Effector memory CD8-positive, alpha-beta T cell (primary cell): ENCODE data around the gene SEC24D.

ENCODE experiments used
- ATAC-seq: fragments of 150-1000 bp; cut with Tn5 transposase; replicated peaks from 2 replicates; pipeline ENCODE4 v1.10.0; 2021; ENCODE audit warnings: mild to moderate bottlenecking, moderate library complexity
- DNase-seq, 3 experiments: peaks; one replicate each; pipeline ENCODE4 v3.0.0; 2021
- H3K27ac Mint-ChIP-seq, 2 donors: one replicate each; pipeline ENCODE4 v1.8.0; 2022; ENCODE audit warnings: mild to moderate bottlenecking in 2 of 2, mixed read lengths in 2 of 2, moderate library complexity in 2 of 2
- H3K27me3 Mint-ChIP-seq, 2 donors: one replicate each; pipeline ENCODE4 v1.8.0; 2022; ENCODE audit warnings: mixed read lengths in 2 of 2
- H3K36me3 Mint-ChIP-seq: one replicate; pipeline ENCODE4 v1.8.0; 2022; ENCODE audit warnings: mild to moderate bottlenecking, moderate library complexity, mixed read lengths; ENCODE audit not compliant: insufficient read depth
- H3K4me1 Mint-ChIP-seq, 2 donors: one replicate each; pipeline ENCODE4 v1.8.0; 2022; ENCODE audit warnings: low read depth in 2 of 2, mixed read lengths in 2 of 2
- H3K4me3 Mint-ChIP-seq, 2 donors: one replicate each; pipeline ENCODE4 v1.8.0; 2022; ENCODE audit warnings: mild to moderate bottlenecking in 2 of 2, mixed read lengths in 2 of 2, moderate library complexity in 2 of 2
- H3K9me3 Mint-ChIP-seq, 2 donors: one replicate each; pipeline ENCODE4 v1.8.0; 2022; ENCODE audit warnings: mixed read lengths in 2 of 2

SEC24D gene

DNA sequence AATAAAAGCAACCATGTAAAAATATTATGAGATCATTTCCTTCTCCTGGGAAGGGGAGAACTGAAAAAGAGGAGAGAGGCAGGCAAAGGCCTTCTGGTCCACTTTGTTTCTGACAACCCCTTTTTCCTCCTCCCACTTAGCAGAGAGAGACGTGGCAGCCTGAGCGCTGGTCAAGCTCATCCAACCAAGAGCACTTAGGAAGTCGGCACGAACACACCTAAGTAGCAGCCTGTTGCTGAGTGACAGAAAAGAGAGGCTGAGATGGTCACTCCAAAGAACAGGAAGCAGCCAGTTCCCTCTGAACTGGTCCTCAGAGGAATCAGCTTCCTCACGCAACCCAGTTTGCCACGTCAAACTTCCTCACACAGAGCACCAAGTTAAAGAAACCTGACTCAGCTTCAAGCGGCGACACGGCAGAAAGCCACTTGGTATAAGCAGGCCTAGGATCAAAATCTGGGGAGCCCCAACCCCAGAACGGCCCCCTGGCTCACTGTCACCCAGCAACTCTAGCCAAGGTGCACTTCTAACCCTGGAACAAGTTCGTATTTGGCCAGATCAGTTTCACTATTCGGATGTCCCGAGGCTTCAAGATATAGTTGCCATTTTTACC, 861 bp downstream of the SEC24D start:
- ATAC-seq (peak; percentile 32), DNase-seq (peak; percentile 11 to 22 (median 17))
- Mint-ChIP-seq H3K4me1 (peaks cover 19 to 26% of the 10 kb centered on the region in 2 donors), H3K27ac (peak overlapping the region; percentile 95 to 97), H3K4me3 (peak overlapping the region; percentile 91 to 100), H3K36me3 (peaks cover 30% of the 10 kb centered on the region), H3K27me3 (no peaks in the 10 kb centered on the region), H3K9me3 (no peaks in the 10 kb centered on the region)

DNA sequence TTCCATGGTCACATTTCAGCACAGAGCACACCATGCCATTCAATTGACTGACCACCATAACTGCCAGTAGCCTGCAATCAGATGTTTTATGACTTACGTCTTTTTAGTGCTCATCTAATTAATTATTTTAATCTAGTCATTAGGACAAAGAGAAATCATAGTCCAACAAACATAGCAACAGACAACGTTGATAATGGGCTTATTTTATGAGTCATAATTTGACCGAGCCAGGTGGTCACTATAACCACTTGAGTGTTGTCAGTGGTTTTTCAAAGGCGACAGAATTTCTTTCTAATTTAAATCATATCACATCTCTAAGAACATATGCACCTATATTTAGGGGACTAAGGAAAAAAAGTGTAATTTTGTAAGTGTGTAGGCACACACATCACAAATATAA, 1.9 kb downstream of the SEC24D start:
- no peak for DNase-seq
- peaks cover 30% of the 10 kb centered on the region for H3K36me3 Mint-ChIP-seq
- peaks cover 22 to 32% of the 10 kb centered on the region in 2 donors for H3K4me1 Mint-ChIP-seq

GRCh38 chr4:118833192-118833820, 2.6 kb downstream of the SEC24D start:
- Mint-ChIP-seq H3K36me3 (peaks cover 27% of the 10 kb centered on the region), H3K4me3 (peak overlapping the region in 1 of 2 donors; percentile 15), H3K27ac (no peak overlapping the region), H3K4me1 (peaks cover 27 to 39% of the 10 kb centered on the region in 2 donors), H3K9me3 (no peaks in the 10 kb centered on the region), H3K27me3 (no peaks in the 10 kb centered on the region)
- no peak for ATAC-seq
- no peak for DNase-seq

More for the DNA sequence above, 1.9 kb downstream of the SEC24D start:
- Mint-ChIP-seq H3K9me3 (no peaks in the 10 kb centered on the region), H3K27ac (no peak overlapping the region), H3K4me3 (peak overlapping the region in 1 of 2 donors; percentile 15), H3K27me3 (no peaks in the 10 kb centered on the region)
- no peak for ATAC-seq

DNA sequence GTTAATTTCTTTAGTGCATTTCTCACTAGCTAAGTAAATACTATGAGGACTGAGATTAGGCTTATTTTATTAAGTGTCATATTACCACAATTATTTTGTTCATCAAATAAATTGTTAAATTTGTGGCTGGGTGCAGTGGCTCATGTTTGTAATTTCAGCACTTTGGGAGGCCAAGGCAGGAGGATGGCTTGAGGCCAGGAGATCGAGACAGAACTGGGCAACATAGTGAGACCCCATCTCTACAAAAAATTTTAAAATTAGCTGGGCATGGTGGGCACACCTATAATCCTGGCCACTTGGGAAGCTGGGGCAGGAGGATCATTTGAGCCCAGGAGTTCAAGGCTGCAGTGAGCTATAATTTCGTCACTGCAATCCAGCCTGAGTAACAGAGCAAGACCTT, 6.8 kb downstream of the SEC24D start:
- Mint-ChIP-seq H3K36me3 (peaks cover 18% of the 10 kb centered on the region), H3K27me3 (no peaks in the 10 kb centered on the region)

GRCh38 chr4:118826723-118827444, 9.0 kb downstream of the SEC24D start:
- peaks cover 32 to 50% of the 10 kb centered on the region in 2 donors for H3K4me1 Mint-ChIP-seq
- no peak for DNase-seq
- peak overlapping the region; percentile 9 to 50 for H3K27ac Mint-ChIP-seq

More for the DNA sequence above, 6.8 kb downstream of the SEC24D start:
- DNase-seq (no peak), ATAC-seq (no peak)
- H3K9me3 Mint-ChIP-seq, result no peaks in the 10 kb centered on the region
- H3K27ac Mint-ChIP-seq, result no peak overlapping the region
- H3K4me1 Mint-ChIP-seq, result peaks cover 37 to 51% of the 10 kb centered on the region in 2 donors
- H3K4me3 Mint-ChIP-seq, result no peak overlapping the region

DNA sequence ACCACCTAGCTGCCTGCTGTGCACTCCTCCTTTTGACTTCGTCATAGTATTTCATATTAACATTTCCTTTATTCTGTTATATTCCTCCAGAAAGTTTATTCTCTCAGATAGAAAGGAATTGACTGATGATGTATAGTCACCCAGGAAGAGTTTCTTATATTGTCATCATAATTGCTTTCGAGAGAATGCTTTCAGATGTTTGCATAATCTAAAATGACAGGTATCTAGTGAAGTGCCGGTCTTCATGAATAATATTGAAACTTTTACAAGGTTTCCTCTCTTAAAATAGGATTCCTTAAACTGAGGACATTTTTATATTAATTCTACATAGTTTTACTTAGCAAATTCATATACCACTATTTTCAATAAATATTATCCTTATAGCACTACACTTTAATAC, 10.1 kb downstream of the SEC24D start:
- H3K4me3 Mint-ChIP-seq, result no peak overlapping the region
- H3K4me1 Mint-ChIP-seq, result peaks cover 31 to 48% of the 10 kb centered on the region in 2 donors
- ATAC-seq (no peak), DNase-seq (no peak)
- H3K9me3 Mint-ChIP-seq, result no peaks in the 10 kb centered on the region
- peak overlapping the region in 1 of 2 donors; percentile 50 for H3K27ac Mint-ChIP-seq
- peaks cover 21% of the 10 kb centered on the region for H3K36me3 Mint-ChIP-seq
- H3K27me3 Mint-ChIP-seq, result no peaks in the 10 kb centered on the region

More at GRCh38 chr4:118826723-118827444, 9.0 kb downstream of the SEC24D start:
- ATAC-seq, result no peak
- Mint-ChIP-seq H3K9me3 (no peaks in the 10 kb centered on the region), H3K36me3 (peaks cover 31% of the 10 kb centered on the region), H3K27me3 (no peaks in the 10 kb centered on the region), H3K4me3 (peak overlapping the region in 1 of 2 donors; percentile 5)

DNA sequence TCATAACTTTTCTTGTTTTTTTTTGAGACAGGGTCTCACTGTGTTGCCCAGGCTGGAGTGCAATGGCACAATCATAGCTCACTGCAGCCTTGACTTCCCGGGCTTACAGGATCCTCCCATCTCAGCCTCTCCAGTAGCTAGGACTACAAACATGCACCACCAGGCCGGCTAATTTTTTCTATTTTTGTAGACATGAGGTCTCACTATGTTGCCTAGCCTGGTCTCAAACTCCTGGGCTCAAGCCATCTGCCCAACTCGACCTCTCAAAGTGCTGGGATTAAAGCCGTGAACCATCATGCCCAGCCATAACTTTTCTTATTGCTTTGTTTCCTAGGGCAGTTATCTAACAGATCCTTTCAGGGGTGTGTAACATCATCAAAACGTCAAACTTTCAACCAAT, 11.8 kb downstream of the SEC24D start:
- Mint-ChIP-seq H3K4me1 (peaks cover 26 to 40% of the 10 kb centered on the region in 2 donors), H3K27ac (peak overlapping the region in 1 of 2 donors; percentile 50), H3K9me3 (no peaks in the 10 kb centered on the region), H3K36me3 (peaks cover 28% of the 10 kb centered on the region), H3K4me3 (no peak overlapping the region), H3K27me3 (no peaks in the 10 kb centered on the region)
- ATAC-seq (no peak), DNase-seq (no peak)

- H3K4me3 Mint-ChIP-seq, result no peak overlapping the region
Measured at GRCh38 chr4:118823471-118823870, 12.5 kb downstream of the SEC24D start.

GRCh38 chr4:118821590-118822293, 14.2 kb downstream of the SEC24D start:
- Mint-ChIP-seq H3K27me3 (no peaks in the 10 kb centered on the region), H3K27ac (no peak overlapping the region), H3K4me3 (no peak overlapping the region), H3K4me1 (peaks cover 16 to 27% of the 10 kb centered on the region in 2 donors), H3K36me3 (peaks cover 37% of the 10 kb centered on the region), H3K9me3 (no peaks in the 10 kb centered on the region)
- DNase-seq, result no peak
- ATAC-seq, result no peak

More at GRCh38 chr4:118823471-118823870, 12.5 kb downstream of the SEC24D start:
- DNase-seq (no peak), ATAC-seq (no peak)
- Mint-ChIP-seq H3K36me3 (peaks cover 32% of the 10 kb centered on the region), H3K27ac (no peak overlapping the region), H3K27me3 (no peaks in the 10 kb centered on the region), H3K9me3 (no peaks in the 10 kb centered on the region), H3K4me1 (peaks cover 20 to 34% of the 10 kb centered on the region in 2 donors)

GRCh38 chr4:118817178-118817930, 18.6 kb downstream of the SEC24D start:
- Mint-ChIP-seq H3K9me3 (no peaks in the 10 kb centered on the region), H3K36me3 (peaks cover 54% of the 10 kb centered on the region), H3K27ac (peak overlapping the region; percentile 26 to 57), H3K4me1 (peaks cover 0 to 3% of the 10 kb centered on the region in 2 donors), H3K4me3 (no peak overlapping the region), H3K27me3 (no peaks in the 10 kb centered on the region)
- DNase-seq (no peak), ATAC-seq (no peak)

GRCh38 chr4:118816538-118817177, 19.3 kb downstream of the SEC24D start:
- DNase-seq, result no peak

DNA sequence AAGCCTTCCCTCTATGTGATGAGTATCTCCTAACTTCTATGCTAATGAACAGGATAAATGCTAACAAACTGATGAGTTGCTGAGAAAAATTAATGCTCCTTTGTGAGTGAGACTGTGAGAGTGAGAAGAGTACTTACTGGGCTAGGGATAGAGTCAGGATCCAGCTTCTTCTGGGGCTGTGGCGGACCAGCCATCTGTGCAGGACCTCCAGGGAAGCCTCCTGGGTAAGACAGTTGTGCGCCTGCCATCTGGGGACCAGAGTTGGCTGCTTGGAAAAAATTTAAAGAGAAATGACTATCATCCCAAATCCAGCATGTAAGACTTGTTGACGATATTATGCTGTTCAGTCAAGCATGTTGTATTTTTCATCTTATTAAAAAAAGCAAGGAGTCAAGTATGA, 21.0 kb downstream of the SEC24D start:
- H3K9me3 Mint-ChIP-seq, result no peaks in the 10 kb centered on the region
- no peaks in the 10 kb centered on the region for H3K27me3 Mint-ChIP-seq
- ATAC-seq (no peak), DNase-seq (no peak)
- peaks cover 54% of the 10 kb centered on the region for H3K36me3 Mint-ChIP-seq
- H3K4me3 Mint-ChIP-seq, result no peak overlapping the region
- H3K4me1 Mint-ChIP-seq, result peaks cover 0 to 1% of the 10 kb centered on the region in 2 donors
- H3K27ac Mint-ChIP-seq, result peak overlapping the region in 1 of 2 donors; percentile 52

More at GRCh38 chr4:118816538-118817177, 19.3 kb downstream of the SEC24D start:
- Mint-ChIP-seq H3K4me1 (peaks cover 0 to 2% of the 10 kb centered on the region in 2 donors), H3K27ac (peak overlapping the region; percentile 26 to 57), H3K4me3 (no peak overlapping the region), H3K36me3 (peaks cover 54% of the 10 kb centered on the region), H3K27me3 (no peaks in the 10 kb centered on the region), H3K9me3 (no peaks in the 10 kb centered on the region)
- no peak for ATAC-seq
